Liver (tissue), 9 donors: ENCODE results near the gene TP63. TPM values are rescaled to one million over a fixed set of nuclear protein-coding genes. Genes with fewer than 3 reads are reported as not detected.

Experiments
- DNase-seq: peaks from one replicate; pipeline ENCODE4 v3.0.0-alpha.2; 2017; ENCODE audit warnings: low spot score
- H3K27ac ChIP-seq, 2 donors: one replicate each; pipeline ENCODE4 v1.7.0; 2013; ENCODE audit warnings: inconsistent platforms in 2 of 2, low read length in 2 of 2, control low read depth in 1 of 2, low read depth in 1 of 2, mild to moderate bottlenecking in 1 of 2
- H3K27me3 ChIP-seq, 4 donors: one replicate each; pipeline versions ENCODE4 v1.6.1 to v1.7.0; 2013; ENCODE audit warnings: low read length in 3 of 4, inconsistent platforms in 1 of 4, mild to moderate bottlenecking in 1 of 4, moderate library complexity in 1 of 4; ENCODE audit not compliant: control insufficient read depth in 4 of 4, insufficient read depth in 4 of 4
- H3K36me3 ChIP-seq, 4 donors: one replicate each; pipeline versions ENCODE4 v1.6.1 to v1.7.0; 2013; ENCODE audit warnings: low read length in 3 of 4, mild to moderate bottlenecking in 3 of 4, low read depth in 1 of 4, moderate library complexity in 1 of 4; ENCODE audit not compliant: control insufficient read depth in 4 of 4, insufficient read depth in 3 of 4
- H3K4me1 ChIP-seq, 4 donors: one replicate each; pipeline versions ENCODE4 v1.6.1 to v1.7.0; 2013; ENCODE audit warnings: low read length in 3 of 4, mild to moderate bottlenecking in 3 of 4, moderate library complexity in 1 of 4; ENCODE audit not compliant: control insufficient read depth in 4 of 4, insufficient read depth in 4 of 4
- H3K4me3 ChIP-seq, 3 donors: one replicate each; pipeline versions ENCODE4 v1.6.1 to v1.7.0; 2013; ENCODE audit warnings: low read length in 3 of 3, control low read depth in 1 of 3, low read depth in 1 of 3, mild to moderate bottlenecking in 1 of 3
- H3K9ac ChIP-seq, 2 donors: one replicate each; pipeline ENCODE4 v1.7.0; 2013; ENCODE audit warnings: low read length in 2 of 2, mild to moderate bottlenecking in 2 of 2, moderate library complexity in 2 of 2, control low read depth in 1 of 2, low read depth in 1 of 2
- H3K9me3 ChIP-seq, 4 donors: one replicate each; pipeline versions ENCODE4 v1.6.1 to v1.7.0; 2013; ENCODE audit warnings: low read length in 3 of 4; ENCODE audit not compliant: control insufficient read depth in 4 of 4
- EGR1 ChIP-seq, 2 donors: IDR thresholded peaks; 2 replicates each; pipeline ENCODE4 v1.6.1; 2016 to 2018; ENCODE audit warnings: antibody characterized with exemption in 2 of 2, low read depth in 2 of 2
- FOXA1 ChIP-seq: IDR thresholded peaks from 2 replicates; pipeline ENCODE4 v1.6.1; 2016; ENCODE audit warnings: antibody characterized with exemption
- FOXA2 ChIP-seq: IDR thresholded peaks from 2 replicates; pipeline ENCODE4 v1.6.1; 2016; ENCODE audit warnings: antibody characterized with exemption
- GABPA ChIP-seq, 2 donors: IDR thresholded peaks in 1 of 2; conservative IDR thresholded peaks in 1 of 2; 2 replicates each; pipeline ENCODE4 v1.6.1; 2016; ENCODE audit warnings: antibody characterized with exemption in 2 of 2, mild to moderate bottlenecking in 1 of 2, moderate library complexity in 1 of 2
- HNF4A ChIP-seq, 2 donors: conservative IDR thresholded peaks; 2 replicates each; pipeline ENCODE4 v1.6.1; 2016; ENCODE audit warnings: antibody characterized with exemption in 2 of 2, mild to moderate bottlenecking in 2 of 2
- HNF4G ChIP-seq: IDR thresholded peaks from 2 replicates; pipeline ENCODE4 v1.6.1; 2016; ENCODE audit warnings: antibody characterized with exemption
- JUND ChIP-seq, 2 donors: IDR thresholded peaks; 2 replicates each; pipeline ENCODE4 v1.6.1; 2016; ENCODE audit warnings: antibody characterized with exemption in 2 of 2
- NR2F2 ChIP-seq: IDR thresholded peaks from 2 replicates; pipeline ENCODE4 v1.6.1; 2016; ENCODE audit warnings: antibody characterized with exemption
- RAD21 ChIP-seq, 2 donors: IDR thresholded peaks; 2 replicates each; pipeline ENCODE4 v1.6.1; 2016; ENCODE audit warnings: antibody characterized with exemption in 2 of 2, mild to moderate bottlenecking in 2 of 2
- RXRA ChIP-seq, 2 donors: IDR thresholded peaks; 2 replicates each; pipeline ENCODE4 v1.6.1; 2017 to 2018; ENCODE audit warnings: antibody characterized with exemption in 2 of 2, mild to moderate bottlenecking in 1 of 2
- SP1 ChIP-seq: IDR thresholded peaks from 2 replicates; pipeline ENCODE4 v1.6.1; 2018; ENCODE audit warnings: antibody characterized with exemption, mild to moderate bottlenecking
- TAF1 ChIP-seq: conservative IDR thresholded peaks from 2 replicates; pipeline ENCODE4 v1.6.1; 2016; ENCODE audit warnings: antibody characterized with exemption, mild to moderate bottlenecking
- YY1 ChIP-seq: IDR thresholded peaks from 2 replicates; pipeline ENCODE4 v1.6.1; 2016; ENCODE audit warnings: antibody characterized with exemption, mild to moderate bottlenecking
- WGBS: extraction: QIAGEN DNeasy Blood & Tissue Kit; methylation state at CpG from one replicate; pipeline ENCODE4 v1.1.7; 2013; 5-methylcytosine and 5-hydroxymethylcytosine counted together
- polyA plus RNA-seq, 2 donors: library from polyadenylated mRNA; stranded (reverse) in 1 of 2; unstranded in 1 of 2; fragments of 200-250 nt in 1 of 2; fragments of >200 nt in 1 of 2; fragmentation: Nextera tagmentation in 1 of 2; extraction: Ambion mirVana in 1 of 2; gene quantifications; one replicate each; pipeline versions ENCODE4 v1.2.1 to v1.2.3, GENCODE V29; 2013 to 2015
- total RNA-seq, 2 donors: library from RNA; depleted of rRNA; stranded (reverse); fragments of >200 nt; gene quantifications; one replicate each; pipeline ENCODE4 v1.2.3, GENCODE V29; 2014
- TF ChIP-seq, protein P1 (sequence below): fragments of 150-350 bp; IDR thresholded peaks from 2 replicates; pipeline ENCODE4 v1.5.1; 2017; ENCODE audit warnings: improper control_type of control experiment, low read depth, low read length; ENCODE audit not compliant: missing input control
- TF ChIP-seq, protein P2 (sequence below): IDR thresholded peaks from 2 replicates; pipeline ENCODE4 v1.6.1; 2016; ENCODE audit warnings: antibody characterized with exemption
- TF ChIP-seq, protein P3 (sequence below): IDR thresholded peaks from 2 replicates; pipeline ENCODE4 v1.6.1; 2016; ENCODE audit warnings: antibody characterized with exemption
- TF ChIP-seq, protein P4 (sequence below): IDR thresholded peaks from 2 replicates; pipeline ENCODE4 v1.6.1; 2016; ENCODE audit warnings: antibody characterized with exemption, mild to moderate bottlenecking
- TF ChIP-seq, protein P5 (sequence below): IDR thresholded peaks from 2 replicates; pipeline ENCODE4 v1.6.1; 2016; ENCODE audit warnings: antibody characterized with exemption
- donor health status: healthy.
- donor health status: healthy.
- donor health status: healthy.
- donor health status: healthy.
- donor health status: healthy.

TP63 gene
- total and polyA plus RNA-seq, 4 donors = under 0.01 to 0.08 (median 0.05) TPM; not detected in 1

DNA sequence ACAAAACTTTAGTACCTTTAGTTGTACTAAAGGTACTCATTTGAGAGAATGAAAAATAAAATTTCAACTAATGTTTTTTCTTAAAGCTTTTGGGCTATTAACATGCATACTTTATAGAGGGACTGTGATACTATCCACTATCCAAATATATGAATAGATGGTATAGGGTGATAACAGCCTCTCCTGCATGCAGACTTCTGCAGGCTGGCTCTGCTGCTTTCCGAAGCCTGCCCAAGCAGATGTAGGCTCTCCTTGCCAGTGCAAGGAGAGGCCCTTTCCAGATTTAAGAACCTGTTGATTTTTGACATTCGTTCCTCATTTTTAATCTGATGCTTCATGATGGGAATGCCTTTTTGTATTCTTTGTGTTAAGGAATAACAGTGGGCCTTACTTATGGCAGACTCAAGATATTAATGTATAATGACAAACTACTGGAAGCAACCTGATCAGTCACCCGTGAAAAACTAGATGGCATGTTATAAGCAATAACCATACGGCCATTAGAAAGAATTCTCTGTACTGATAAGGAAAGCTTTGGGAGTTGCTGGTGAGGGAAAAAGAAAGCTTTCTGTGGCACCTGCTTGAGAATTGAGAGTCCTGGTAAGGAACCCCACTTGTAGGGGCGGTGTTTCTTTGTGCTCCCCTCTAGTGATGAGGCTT, 181.7 kb downstream of the TP63 start:
- WGBS = 92% methylated on average over 5 of the region's 5 CpGs
- H3K9ac ChIP-seq = no peak overlapping the region
- DNase-seq = no peak

More for the DNA sequence above, 181.7 kb downstream of the TP63 start:
- TF ChIP-seq FOXA2 = no peak
- no peak for TF ChIP-seq FOXA1
- TF ChIP-seq, protein P1, sequence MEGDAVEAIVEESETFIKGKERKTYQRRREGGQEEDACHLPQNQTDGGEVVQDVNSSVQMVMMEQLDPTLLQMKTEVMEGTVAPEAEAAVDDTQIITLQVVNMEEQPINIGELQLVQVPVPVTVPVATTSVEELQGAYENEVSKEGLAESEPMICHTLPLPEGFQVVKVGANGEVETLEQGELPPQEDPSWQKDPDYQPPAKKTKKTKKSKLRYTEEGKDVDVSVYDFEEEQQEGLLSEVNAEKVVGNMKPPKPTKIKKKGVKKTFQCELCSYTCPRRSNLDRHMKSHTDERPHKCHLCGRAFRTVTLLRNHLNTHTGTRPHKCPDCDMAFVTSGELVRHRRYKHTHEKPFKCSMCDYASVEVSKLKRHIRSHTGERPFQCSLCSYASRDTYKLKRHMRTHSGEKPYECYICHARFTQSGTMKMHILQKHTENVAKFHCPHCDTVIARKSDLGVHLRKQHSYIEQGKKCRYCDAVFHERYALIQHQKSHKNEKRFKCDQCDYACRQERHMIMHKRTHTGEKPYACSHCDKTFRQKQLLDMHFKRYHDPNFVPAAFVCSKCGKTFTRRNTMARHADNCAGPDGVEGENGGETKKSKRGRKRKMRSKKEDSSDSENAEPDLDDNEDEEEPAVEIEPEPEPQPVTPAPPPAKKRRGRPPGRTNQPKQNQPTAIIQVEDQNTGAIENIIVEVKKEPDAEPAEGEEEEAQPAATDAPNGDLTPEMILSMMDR = no peak
- no peak for TF ChIP-seq JUND (IDR thresholded peaks at IDR 0.05)
- no peak for TF ChIP-seq EGR1 (IDR thresholded peaks at IDR 0.05; ENCODE audit: low read depth in 2 of 2)
- no peak for TF ChIP-seq HNF4G
- TF ChIP-seq, protein P2, sequence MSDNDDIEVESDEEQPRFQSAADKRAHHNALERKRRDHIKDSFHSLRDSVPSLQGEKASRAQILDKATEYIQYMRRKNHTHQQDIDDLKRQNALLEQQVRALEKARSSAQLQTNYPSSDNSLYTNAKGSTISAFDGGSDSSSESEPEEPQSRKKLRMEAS = no peak
- TF ChIP-seq RAD21 (IDR thresholded peaks at IDR 0.05) = no peak
- no peak for TF ChIP-seq YY1
- TF ChIP-seq, protein P3, sequence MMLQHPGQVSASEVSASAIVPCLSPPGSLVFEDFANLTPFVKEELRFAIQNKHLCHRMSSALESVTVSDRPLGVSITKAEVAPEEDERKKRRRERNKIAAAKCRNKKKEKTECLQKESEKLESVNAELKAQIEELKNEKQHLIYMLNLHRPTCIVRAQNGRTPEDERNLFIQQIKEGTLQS = no peak
- no peak for TF ChIP-seq HNF4A (conservative IDR thresholded peaks at IDR 0.05)
- TF ChIP-seq, protein P4, sequence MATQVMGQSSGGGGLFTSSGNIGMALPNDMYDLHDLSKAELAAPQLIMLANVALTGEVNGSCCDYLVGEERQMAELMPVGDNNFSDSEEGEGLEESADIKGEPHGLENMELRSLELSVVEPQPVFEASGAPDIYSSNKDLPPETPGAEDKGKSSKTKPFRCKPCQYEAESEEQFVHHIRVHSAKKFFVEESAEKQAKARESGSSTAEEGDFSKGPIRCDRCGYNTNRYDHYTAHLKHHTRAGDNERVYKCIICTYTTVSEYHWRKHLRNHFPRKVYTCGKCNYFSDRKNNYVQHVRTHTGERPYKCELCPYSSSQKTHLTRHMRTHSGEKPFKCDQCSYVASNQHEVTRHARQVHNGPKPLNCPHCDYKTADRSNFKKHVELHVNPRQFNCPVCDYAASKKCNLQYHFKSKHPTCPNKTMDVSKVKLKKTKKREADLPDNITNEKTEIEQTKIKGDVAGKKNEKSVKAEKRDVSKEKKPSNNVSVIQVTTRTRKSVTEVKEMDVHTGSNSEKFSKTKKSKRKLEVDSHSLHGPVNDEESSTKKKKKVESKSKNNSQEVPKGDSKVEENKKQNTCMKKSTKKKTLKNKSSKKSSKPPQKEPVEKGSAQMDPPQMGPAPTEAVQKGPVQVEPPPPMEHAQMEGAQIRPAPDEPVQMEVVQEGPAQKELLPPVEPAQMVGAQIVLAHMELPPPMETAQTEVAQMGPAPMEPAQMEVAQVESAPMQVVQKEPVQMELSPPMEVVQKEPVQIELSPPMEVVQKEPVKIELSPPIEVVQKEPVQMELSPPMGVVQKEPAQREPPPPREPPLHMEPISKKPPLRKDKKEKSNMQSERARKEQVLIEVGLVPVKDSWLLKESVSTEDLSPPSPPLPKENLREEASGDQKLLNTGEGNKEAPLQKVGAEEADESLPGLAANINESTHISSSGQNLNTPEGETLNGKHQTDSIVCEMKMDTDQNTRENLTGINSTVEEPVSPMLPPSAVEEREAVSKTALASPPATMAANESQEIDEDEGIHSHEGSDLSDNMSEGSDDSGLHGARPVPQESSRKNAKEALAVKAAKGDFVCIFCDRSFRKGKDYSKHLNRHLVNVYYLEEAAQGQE = no peak
- TF ChIP-seq SP1 = no peak
- TF ChIP-seq, protein P5, sequence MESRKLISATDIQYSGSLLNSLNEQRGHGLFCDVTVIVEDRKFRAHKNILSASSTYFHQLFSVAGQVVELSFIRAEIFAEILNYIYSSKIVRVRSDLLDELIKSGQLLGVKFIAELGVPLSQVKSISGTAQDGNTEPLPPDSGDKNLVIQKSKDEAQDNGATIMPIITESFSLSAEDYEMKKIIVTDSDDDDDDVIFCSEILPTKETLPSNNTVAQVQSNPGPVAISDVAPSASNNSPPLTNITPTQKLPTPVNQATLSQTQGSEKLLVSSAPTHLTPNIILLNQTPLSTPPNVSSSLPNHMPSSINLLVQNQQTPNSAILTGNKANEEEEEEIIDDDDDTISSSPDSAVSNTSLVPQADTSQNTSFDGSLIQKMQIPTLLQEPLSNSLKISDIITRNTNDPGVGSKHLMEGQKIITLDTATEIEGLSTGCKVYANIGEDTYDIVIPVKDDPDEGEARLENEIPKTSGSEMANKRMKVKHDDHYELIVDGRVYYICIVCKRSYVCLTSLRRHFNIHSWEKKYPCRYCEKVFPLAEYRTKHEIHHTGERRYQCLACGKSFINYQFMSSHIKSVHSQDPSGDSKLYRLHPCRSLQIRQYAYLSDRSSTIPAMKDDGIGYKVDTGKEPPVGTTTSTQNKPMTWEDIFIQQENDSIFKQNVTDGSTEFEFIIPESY = no peak
- no peak for TF ChIP-seq RXRA (IDR thresholded peaks at IDR 0.05)
- TF ChIP-seq GABPA (IDR thresholded peaks at IDR 0.05 in 1 of 2, conservative IDR thresholded peaks at IDR 0.05 in 1 of 2) = no peak
- TF ChIP-seq NR2F2 = no peak
- no peak for TF ChIP-seq TAF1
- no peak overlapping the region for H3K4me3 ChIP-seq
- H3K36me3 ChIP-seq = no peaks in the 10 kb centered on the region
- H3K4me1 ChIP-seq = no peaks in the 10 kb centered on the region
- H3K27ac ChIP-seq = no peak overlapping the region
- H3K9me3 ChIP-seq = no peaks in the 10 kb centered on the region
- no peaks in the 10 kb centered on the region for H3K27me3 ChIP-seq
